ENCODE data around the gene MCL1. TPM values are rescaled to one million over a fixed set of nuclear protein-coding genes. Genes with fewer than 3 reads are reported as not detected.

Gene MCL1
- total and polyA plus RNA-seq, 4 donors: 109 to 336 (median 300) TPM

DNA sequence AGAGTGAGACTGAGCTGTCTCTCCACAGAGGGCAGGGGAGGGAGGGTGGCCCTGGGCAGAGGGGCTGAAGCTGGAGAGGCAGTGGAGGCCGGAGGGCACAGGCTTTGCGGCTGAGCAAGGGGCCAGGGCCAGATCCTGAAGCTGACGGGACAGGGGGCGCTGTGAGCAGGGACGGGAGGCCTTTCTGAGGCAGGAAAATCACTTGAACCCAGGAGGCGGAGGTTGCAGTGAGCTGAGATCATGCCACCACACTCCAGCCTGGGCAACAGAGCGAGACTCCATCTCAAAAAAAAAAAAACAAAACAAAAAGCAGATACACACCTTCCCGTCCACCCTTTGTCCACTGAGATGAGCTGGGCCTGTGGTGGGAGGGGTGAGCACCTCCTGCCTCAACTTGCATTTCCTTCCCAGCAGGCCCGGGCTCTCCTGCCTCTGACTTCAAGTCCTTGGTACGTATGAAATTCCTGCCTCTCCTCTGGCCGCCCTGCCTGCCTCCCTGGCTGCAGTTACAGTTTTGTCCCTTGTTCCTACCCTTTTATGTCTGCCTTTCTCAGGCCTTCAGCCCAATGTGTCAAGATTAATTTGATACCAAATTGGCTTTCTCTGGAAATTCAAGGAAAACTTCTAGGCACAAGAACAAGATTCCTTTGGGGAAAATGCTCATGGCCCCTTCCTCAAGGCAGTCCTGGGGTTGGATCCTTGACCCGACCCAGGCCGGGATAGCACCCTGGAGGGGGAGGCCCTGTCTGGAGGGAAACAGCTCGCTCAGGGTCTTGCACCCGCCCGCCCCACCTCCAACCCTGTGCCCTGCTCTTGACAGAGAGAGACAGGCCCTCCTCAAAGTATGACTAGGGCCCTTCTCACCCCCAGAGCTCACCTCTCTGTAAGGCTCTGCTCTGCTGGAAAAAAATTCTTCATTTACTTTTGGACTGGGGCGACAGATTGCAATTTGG is 41.4 kb downstream of the MCL1 start:
- Histone ChIP-seq H3K4me3 (no peak overlapping the region), H3K27me3 (ENCODE audit: control insufficient read depth in 3 of 3, insufficient read depth in 3 of 3, low read length in 2 of 3) (no peaks in the 10 kb centered on the region), H3K36me3 (ENCODE audit: control insufficient read depth in 4 of 4, insufficient read depth in 4 of 4, low read length in 4 of 4) (no peaks in the 10 kb centered on the region), H3K9me3 (ENCODE audit: control insufficient read depth in 4 of 4, insufficient read depth in 3 of 4, low read length in 3 of 4) (no peaks in the 10 kb centered on the region), H3K27ac (ENCODE audit: low read depth in 1 of 2, low read length in 1 of 2) (peak overlapping the region in 1 of 2 donors; percentile 14), H3K4me1 (ENCODE audit: control insufficient read depth in 5 of 5, insufficient read depth in 5 of 5, low read length in 5 of 5) (peaks cover 0 to 6% (median 0%) of the 10 kb centered on the region in 5 donors), H3K9ac (ENCODE audit: insufficient read depth in 1 of 2, low read length in 2 of 2) (no peak overlapping the region)
- TF ChIP-seq, protein P1, sequence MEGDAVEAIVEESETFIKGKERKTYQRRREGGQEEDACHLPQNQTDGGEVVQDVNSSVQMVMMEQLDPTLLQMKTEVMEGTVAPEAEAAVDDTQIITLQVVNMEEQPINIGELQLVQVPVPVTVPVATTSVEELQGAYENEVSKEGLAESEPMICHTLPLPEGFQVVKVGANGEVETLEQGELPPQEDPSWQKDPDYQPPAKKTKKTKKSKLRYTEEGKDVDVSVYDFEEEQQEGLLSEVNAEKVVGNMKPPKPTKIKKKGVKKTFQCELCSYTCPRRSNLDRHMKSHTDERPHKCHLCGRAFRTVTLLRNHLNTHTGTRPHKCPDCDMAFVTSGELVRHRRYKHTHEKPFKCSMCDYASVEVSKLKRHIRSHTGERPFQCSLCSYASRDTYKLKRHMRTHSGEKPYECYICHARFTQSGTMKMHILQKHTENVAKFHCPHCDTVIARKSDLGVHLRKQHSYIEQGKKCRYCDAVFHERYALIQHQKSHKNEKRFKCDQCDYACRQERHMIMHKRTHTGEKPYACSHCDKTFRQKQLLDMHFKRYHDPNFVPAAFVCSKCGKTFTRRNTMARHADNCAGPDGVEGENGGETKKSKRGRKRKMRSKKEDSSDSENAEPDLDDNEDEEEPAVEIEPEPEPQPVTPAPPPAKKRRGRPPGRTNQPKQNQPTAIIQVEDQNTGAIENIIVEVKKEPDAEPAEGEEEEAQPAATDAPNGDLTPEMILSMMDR (IDR thresholded peaks at IDR 0.05; ENCODE audit: control extremely low read depth, extremely low read depth): no peak
- 70 to 77% methylated on average over 17 of the region's 17 CpGs for WGBS, 2 donors
- peak in 1 of 3 donors; percentile 53 for DNase-seq
- ATAC-seq (ENCODE audit: insufficient read depth, low FRiP score): no peak

DNA sequence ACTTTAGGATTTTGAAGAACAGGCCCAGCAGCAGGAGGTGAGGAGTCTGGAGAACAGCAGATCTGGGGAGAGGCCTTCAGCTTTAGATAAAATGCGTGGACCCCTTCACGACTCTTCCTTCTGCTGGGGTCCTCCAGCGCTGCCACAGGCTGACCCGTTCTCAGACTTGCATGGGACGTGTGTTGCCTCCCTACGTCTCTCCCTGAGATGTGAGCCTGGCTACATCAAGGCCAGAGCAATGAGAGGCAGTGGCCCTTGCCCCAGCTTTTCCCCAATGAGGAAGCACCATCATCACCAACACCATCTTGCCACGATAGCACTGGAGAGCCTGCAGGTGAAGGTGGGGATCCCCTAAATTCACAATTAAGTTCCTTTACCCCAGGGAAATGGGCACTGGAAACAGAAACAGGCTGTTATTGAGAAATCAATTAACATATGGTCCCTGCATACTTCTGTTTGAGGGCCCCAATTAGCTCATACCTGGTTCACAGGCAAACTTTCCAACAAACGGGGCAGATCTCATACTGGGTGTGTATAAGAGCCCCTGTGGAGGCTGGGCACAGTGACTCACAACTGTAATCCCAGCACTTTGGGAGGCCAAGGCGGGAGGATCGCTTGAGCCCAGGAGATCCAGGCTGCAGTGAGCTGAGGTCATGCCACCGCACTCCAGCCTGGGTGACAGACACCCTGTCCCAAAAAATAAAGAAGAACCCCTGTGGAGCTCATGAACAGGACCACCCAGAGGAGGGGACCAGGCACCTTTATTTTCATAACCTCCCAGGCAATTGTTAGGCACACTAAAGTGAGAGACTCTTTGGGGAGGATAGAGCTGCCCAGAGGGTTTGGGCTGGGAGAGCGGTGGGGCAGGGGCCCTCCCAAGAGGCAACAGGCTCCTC is 42.3 kb downstream of the MCL1 start:
- H3K9me3 ChIP-seq (ENCODE audit: control insufficient read depth in 4 of 4, insufficient read depth in 3 of 4, low read length in 3 of 4): no peaks in the 10 kb centered on the region
- 92 to 94% methylated on average over 12 of the region's 12 CpGs for WGBS, 2 donors
- no peak overlapping the region for H3K27ac ChIP-seq (ENCODE audit: low read depth in 1 of 2, low read length in 1 of 2)
- ATAC-seq (ENCODE audit: insufficient read depth, low FRiP score) (no peak), DNase-seq (no peak)
- H3K36me3 ChIP-seq (ENCODE audit: control insufficient read depth in 4 of 4, insufficient read depth in 4 of 4, low read length in 4 of 4): no peaks in the 10 kb centered on the region
- TF ChIP-seq, protein P1 (IDR thresholded peaks at IDR 0.05; ENCODE audit: control extremely low read depth, extremely low read depth): no peak
- H3K9ac ChIP-seq (ENCODE audit: insufficient read depth in 1 of 2, low read length in 2 of 2): no peak overlapping the region
- no peak overlapping the region for H3K4me3 ChIP-seq
- peaks cover 0 to 6% (median 0%) of the 10 kb centered on the region in 5 donors for H3K4me1 ChIP-seq (ENCODE audit: control insufficient read depth in 5 of 5, insufficient read depth in 5 of 5, low read length in 5 of 5)
- no peaks in the 10 kb centered on the region for H3K27me3 ChIP-seq (ENCODE audit: control insufficient read depth in 3 of 3, insufficient read depth in 3 of 3, low read length in 2 of 3)

DNA sequence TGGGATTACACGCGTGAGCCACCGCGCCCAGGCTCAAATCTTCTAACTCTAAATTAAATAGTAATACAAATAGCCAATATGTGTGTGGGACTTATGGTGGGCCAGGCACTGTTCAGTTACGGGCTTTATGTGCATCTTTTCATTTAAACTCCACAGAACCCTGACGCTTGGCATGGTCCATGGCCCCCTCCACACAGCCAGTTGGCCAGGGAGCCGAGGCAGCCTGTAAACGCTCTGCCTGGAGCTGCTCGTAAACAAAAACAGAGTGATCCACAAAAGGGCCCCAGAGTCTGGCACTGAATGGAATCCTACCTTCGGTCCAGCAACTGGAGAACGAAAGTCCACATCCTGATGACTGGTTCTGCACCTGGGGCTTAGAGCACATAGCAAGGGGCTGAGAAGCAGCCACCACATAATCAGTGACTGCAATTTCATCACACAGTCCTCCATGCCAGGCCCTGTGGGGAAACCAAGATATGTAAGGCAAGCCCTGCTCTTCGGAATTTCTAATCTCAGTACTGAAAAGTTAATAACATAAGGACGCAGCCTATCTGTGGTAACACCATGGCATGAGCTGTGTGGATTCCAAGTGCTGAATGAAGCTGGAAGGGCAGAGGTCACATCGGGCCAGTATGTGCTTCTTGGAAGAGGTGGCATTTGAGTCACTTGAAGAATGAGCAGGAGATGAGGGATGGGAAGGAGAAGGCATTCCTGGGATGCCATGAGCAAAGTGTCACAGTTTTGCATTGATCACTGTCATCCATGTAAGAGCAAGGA is 43.7 kb downstream of the MCL1 start:
- Histone ChIP-seq H3K36me3 (ENCODE audit: control insufficient read depth in 4 of 4, insufficient read depth in 4 of 4, low read length in 4 of 4) (no peaks in the 10 kb centered on the region), H3K4me1 (ENCODE audit: control insufficient read depth in 5 of 5, insufficient read depth in 5 of 5, low read length in 5 of 5) (peaks cover 0 to 6% (median 0%) of the 10 kb centered on the region in 5 donors), H3K27me3 (ENCODE audit: control insufficient read depth in 3 of 3, insufficient read depth in 3 of 3, low read length in 2 of 3) (no peaks in the 10 kb centered on the region), H3K9ac (ENCODE audit: insufficient read depth in 1 of 2, low read length in 2 of 2) (no peak overlapping the region), H3K4me3 (no peak overlapping the region), H3K27ac (ENCODE audit: low read depth in 1 of 2, low read length in 1 of 2) (peak overlapping the region in 1 of 2 donors; percentile 37), H3K9me3 (ENCODE audit: control insufficient read depth in 4 of 4, insufficient read depth in 3 of 4, low read length in 3 of 4) (no peaks in the 10 kb centered on the region)
- WGBS, 2 donors: 92 to 97% methylated on average over 14 of the region's 14 CpGs
- TF ChIP-seq, protein P1 (IDR thresholded peaks at IDR 0.05; ENCODE audit: control extremely low read depth, extremely low read depth): no peak
- DNase-seq: no peak
- ATAC-seq (ENCODE audit: insufficient read depth, low FRiP score): no peak
